Mucosa of stomach (tissue), 1 donor: ENCODE measurements around the gene NAIF1.
"Not testable (repeated sequence)": the region's sequence is repeated elsewhere in the genome, so short reads cannot be mapped to it uniquely, and the experiment has no call there.

ENCODE experiments used
- H3K27me3 ChIP-seq: one replicate; pipeline ENCODE4 v1.7.0; 2013; ENCODE audit warnings: mild to moderate bottlenecking, low read length; ENCODE audit not compliant: control insufficient read depth, insufficient read depth
- H3K36me3 ChIP-seq: one replicate; pipeline ENCODE4 v1.7.0; 2013; ENCODE audit warnings: low read length; ENCODE audit not compliant: control insufficient read depth, insufficient read depth
- H3K4me1 ChIP-seq: one replicate; pipeline ENCODE4 v1.7.0; 2013; ENCODE audit warnings: mild to moderate bottlenecking, low read length; ENCODE audit not compliant: control insufficient read depth, insufficient read depth
- H3K4me3 ChIP-seq: one replicate; pipeline ENCODE4 v1.7.0; 2013; ENCODE audit warnings: low read length
- H3K9ac ChIP-seq: one replicate; pipeline ENCODE4 v1.7.0; 2013; ENCODE audit warnings: mild to moderate bottlenecking, low read length, moderate library complexity
- H3K9me3 ChIP-seq: one replicate; pipeline ENCODE4 v1.7.0; 2013; ENCODE audit warnings: mild to moderate bottlenecking, low read length, moderate library complexity; ENCODE audit not compliant: control insufficient read depth
- donor health status: Pancreatic carcinoma.

NAIF1 gene

GRCh38 chr9:128023671-128024070 lies 43.4 kb downstream of the NAIF1 start:
- not testable (repeated sequence) for H3K9ac ChIP-seq, H3K9me3 ChIP-seq, H3K36me3 ChIP-seq, H3K4me3 ChIP-seq, H3K27me3 ChIP-seq, H3K4me1 ChIP-seq

- H3K4me1 ChIP-seq, result peaks cover 12% of the 10 kb centered on the region
- H3K9me3 ChIP-seq, result no peaks in the 10 kb centered on the region
- H3K36me3 ChIP-seq, result no peaks in the 10 kb centered on the region
- H3K27me3 ChIP-seq, result no peaks in the 10 kb centered on the region
- H3K9ac ChIP-seq, result no peak overlapping the region
- no peak overlapping the region for H3K4me3 ChIP-seq
These were observed 44.2 kb downstream of the NAIF1 start for GRCh38 chr9:128022886-128023285.

GRCh38 chr9:128021098-128021497 lies 46.0 kb downstream of the NAIF1 start:
- no peak overlapping the region for H3K4me3 ChIP-seq
- H3K9me3 ChIP-seq, result no peaks in the 10 kb centered on the region
- peaks cover 21% of the 10 kb centered on the region for H3K4me1 ChIP-seq
- no peaks in the 10 kb centered on the region for H3K36me3 ChIP-seq
- H3K27me3 ChIP-seq, result no peaks in the 10 kb centered on the region
- H3K9ac ChIP-seq, result no peak overlapping the region

- H3K27me3 ChIP-seq, result no peaks in the 10 kb centered on the region
These were observed 46.4 kb downstream of the NAIF1 start for GRCh38 chr9:128020692-128021091.

GRCh38 chr9:128015696-128016095 lies 51.4 kb downstream of the NAIF1 start:
- Histone ChIP-seq H3K36me3 (no peaks in the 10 kb centered on the region), H3K9ac (no peak overlapping the region), H3K9me3 (no peaks in the 10 kb centered on the region), H3K4me3 (no peak overlapping the region), H3K27me3 (no peaks in the 10 kb centered on the region), H3K4me1 (peaks cover 34% of the 10 kb centered on the region)

More at GRCh38 chr9:128020692-128021091, 46.4 kb downstream of the NAIF1 start:
- Histone ChIP-seq H3K9me3 (no peaks in the 10 kb centered on the region), H3K4me1 (peaks cover 21% of the 10 kb centered on the region), H3K4me3 (no peak overlapping the region), H3K36me3 (no peaks in the 10 kb centered on the region), H3K9ac (no peak overlapping the region)
